OCI-LY3 (cell line): ENCODE measurements around the gene CLIC6.

Experiments used
- EZH2phosphoT487 ChIP-seq: fragments of 200-600 bp; shearing (Covaris generic); IDR thresholded peaks from 2 replicates; pipeline ENCODE4 v1.6.1; 2018; ENCODE audit warnings: antibody characterized with exemption, mixed run types, low read depth
- TF ChIP-seq, protein P1 (sequence below): fragments of 200-600, 300-600 bp; sonication (generic); IDR thresholded peaks from 2 replicates; pipeline ENCODE4 v1.5.1; 2014; ENCODE audit warnings: antibody characterized with exemption, low read length, low read depth

DNA sequence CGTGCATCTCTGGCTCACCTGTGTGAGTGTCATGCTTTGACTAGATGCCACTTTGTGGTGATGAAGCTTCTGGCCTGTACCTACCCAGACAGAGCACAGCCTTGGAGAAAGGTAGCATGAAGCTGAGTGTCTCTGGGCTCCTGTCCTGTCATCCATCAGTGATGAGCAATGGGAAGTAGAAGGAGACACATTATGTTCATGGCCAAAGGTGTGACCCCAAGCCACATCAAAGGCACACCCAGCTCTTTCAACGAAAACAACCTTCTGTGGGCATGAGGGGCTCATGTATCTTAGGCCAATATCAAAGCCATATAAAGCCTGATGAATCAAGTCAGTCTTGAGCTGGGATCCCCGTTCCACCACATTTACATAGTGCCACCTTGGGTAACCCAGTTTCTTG lies 1.0 kb upstream of the CLIC6 start:
- TF ChIP-seq, protein P1, sequence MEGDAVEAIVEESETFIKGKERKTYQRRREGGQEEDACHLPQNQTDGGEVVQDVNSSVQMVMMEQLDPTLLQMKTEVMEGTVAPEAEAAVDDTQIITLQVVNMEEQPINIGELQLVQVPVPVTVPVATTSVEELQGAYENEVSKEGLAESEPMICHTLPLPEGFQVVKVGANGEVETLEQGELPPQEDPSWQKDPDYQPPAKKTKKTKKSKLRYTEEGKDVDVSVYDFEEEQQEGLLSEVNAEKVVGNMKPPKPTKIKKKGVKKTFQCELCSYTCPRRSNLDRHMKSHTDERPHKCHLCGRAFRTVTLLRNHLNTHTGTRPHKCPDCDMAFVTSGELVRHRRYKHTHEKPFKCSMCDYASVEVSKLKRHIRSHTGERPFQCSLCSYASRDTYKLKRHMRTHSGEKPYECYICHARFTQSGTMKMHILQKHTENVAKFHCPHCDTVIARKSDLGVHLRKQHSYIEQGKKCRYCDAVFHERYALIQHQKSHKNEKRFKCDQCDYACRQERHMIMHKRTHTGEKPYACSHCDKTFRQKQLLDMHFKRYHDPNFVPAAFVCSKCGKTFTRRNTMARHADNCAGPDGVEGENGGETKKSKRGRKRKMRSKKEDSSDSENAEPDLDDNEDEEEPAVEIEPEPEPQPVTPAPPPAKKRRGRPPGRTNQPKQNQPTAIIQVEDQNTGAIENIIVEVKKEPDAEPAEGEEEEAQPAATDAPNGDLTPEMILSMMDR, result no peak
- no peak for TF ChIP-seq EZH2phosphoT487
